ENCODE data around the gene FAM193A. TPM values are rescaled to one million over a fixed set of nuclear protein-coding genes. Genes with fewer than 3 reads are reported as not detected.

FAM193A gene
- total RNA-seq, 6 experiments from 2014 or later = 8.5 to 12.3 (median 9.7) TPM

DNA sequence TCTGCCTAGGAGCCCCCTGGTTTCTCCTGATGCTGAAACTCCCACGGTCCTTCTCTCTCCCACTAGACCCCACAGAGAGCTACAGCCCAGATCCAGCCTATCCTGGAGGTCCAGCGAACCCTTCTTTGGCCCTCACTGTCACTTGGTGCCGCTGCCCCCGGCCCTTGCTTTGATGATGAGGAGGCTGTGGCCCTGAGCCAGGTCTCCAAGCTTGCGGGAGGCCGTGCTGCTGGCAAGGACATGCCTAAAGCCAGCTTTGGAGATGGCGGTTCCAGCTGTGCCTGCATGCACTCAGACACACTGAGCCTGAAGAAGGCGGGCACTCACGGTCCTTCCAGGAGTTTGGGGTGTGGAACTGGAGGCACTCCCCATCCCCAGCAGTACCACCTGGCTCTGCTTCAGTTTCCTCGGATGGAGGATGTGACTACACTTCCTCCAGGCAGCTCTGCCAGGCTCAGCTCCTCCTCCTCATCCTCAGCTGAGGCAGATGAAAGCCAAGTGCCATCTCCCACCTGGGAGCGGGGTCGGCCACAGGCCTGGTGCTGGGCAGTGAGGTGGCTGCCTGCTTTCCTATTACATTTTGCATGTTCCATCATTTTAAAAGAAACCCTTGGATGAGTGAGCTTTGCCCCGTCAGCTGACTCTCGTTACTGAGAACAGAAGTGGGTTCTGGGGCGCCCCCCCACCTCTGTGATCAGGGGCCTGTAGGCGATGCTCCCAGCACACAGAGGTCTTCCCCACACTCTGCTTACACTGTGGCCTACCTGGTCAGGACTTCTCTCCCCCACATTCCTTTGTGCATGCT is 210.6 kb downstream of the FAM193A start:
- Histone ChIP-seq H3K27ac (peak overlapping the region in 1 of 3 donors; percentile 63), H3K4me1 (no peaks in the 10 kb centered on the region), H3K36me3 (peaks cover 2 to 51% (median 27%) of the 10 kb centered on the region in 4 donors), H3K9me3 (no peaks in the 10 kb centered on the region), H3K4me3 (no peak overlapping the region), H3K27me3 (no peaks in the 10 kb centered on the region)
- 59% methylated on average over 5 of the region's 16 CpGs for WGBS (ENCODE audit: insufficient coverage, low coverage, low lambda C conversion rate, missing lambda C conversion rate)
- intact Hi-C loops (cut with DNase I) = no loop called here
- DNase-seq (peak in 2 of 3 donors; percentile 33 to 50), ATAC-seq (no peak)
- no peak for TF ChIP-seq POLR2A (IDR thresholded peaks at IDR 0.05)
- TF ChIP-seq, protein P1, sequence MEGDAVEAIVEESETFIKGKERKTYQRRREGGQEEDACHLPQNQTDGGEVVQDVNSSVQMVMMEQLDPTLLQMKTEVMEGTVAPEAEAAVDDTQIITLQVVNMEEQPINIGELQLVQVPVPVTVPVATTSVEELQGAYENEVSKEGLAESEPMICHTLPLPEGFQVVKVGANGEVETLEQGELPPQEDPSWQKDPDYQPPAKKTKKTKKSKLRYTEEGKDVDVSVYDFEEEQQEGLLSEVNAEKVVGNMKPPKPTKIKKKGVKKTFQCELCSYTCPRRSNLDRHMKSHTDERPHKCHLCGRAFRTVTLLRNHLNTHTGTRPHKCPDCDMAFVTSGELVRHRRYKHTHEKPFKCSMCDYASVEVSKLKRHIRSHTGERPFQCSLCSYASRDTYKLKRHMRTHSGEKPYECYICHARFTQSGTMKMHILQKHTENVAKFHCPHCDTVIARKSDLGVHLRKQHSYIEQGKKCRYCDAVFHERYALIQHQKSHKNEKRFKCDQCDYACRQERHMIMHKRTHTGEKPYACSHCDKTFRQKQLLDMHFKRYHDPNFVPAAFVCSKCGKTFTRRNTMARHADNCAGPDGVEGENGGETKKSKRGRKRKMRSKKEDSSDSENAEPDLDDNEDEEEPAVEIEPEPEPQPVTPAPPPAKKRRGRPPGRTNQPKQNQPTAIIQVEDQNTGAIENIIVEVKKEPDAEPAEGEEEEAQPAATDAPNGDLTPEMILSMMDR (IDR thresholded peaks at IDR 0.05) = no peak

- Histone ChIP-seq H3K9me3 (no peaks in the 10 kb centered on the region), H3K4me1 (no peaks in the 10 kb centered on the region), H3K36me3 (peaks cover 0 to 18% (median 9%) of the 10 kb centered on the region in 4 donors), H3K4me3 (no peak overlapping the region), H3K27ac (no peak overlapping the region), H3K27me3 (no peaks in the 10 kb centered on the region)
- DNase-seq = peak in 1 of 3 donors; percentile 49
- TF ChIP-seq, protein P1 (IDR thresholded peaks at IDR 0.05) = no peak
- no peak for TF ChIP-seq POLR2A (IDR thresholded peaks at IDR 0.05)
- intact Hi-C loops (cut with DNase I) = no loop called here
- 86% methylated on average over 7 of the region's 19 CpGs for WGBS (ENCODE audit: insufficient coverage, low coverage, low lambda C conversion rate, missing lambda C conversion rate)
- ATAC-seq = no peak
Measured at GRCh38 chr4:2750719-2751605, 214.5 kb downstream of the FAM193A start.

GRCh38 chr4:2753436-2753835 is 217.0 kb downstream of the FAM193A start:
- no peak for TF ChIP-seq POLR2A (IDR thresholded peaks at IDR 0.05)
- TF ChIP-seq, protein P1 (IDR thresholded peaks at IDR 0.05) = no peak
- intact Hi-C loops (cut with DNase I) = no loop called here
- ATAC-seq = no peak
- Histone ChIP-seq H3K27me3 (no peaks in the 10 kb centered on the region), H3K4me3 (no peak overlapping the region), H3K9me3 (no peaks in the 10 kb centered on the region), H3K27ac (no peak overlapping the region), H3K36me3 (no peaks in the 10 kb centered on the region), H3K4me1 (peaks cover 0 to 4% (median 0%) of the 10 kb centered on the region in 4 donors)
- WGBS (ENCODE audit: insufficient coverage, low coverage, low lambda C conversion rate, missing lambda C conversion rate) = 100% methylated on average over 2 of the region's 4 CpGs
- no peak for DNase-seq

- peak overlapping the region in 2 of 3 donors; percentile 67 to 83 for H3K27ac ChIP-seq
- intact Hi-C loops (cut with DNase I) = no loop called here
Measured at GRCh38 chr4:2754848-2755819, 218.7 kb downstream of the FAM193A start.

More at GRCh38 chr4:2754848-2755819, 218.7 kb downstream of the FAM193A start:
- TF ChIP-seq, protein P1 (IDR thresholded peaks at IDR 0.05) = no peak
- TF ChIP-seq POLR2A (IDR thresholded peaks at IDR 0.05) = no peak
- Histone ChIP-seq H3K4me1 (peaks cover 0 to 4% (median 0%) of the 10 kb centered on the region in 4 donors), H3K36me3 (no peaks in the 10 kb centered on the region), H3K27me3 (no peaks in the 10 kb centered on the region), H3K9me3 (no peaks in the 10 kb centered on the region), H3K4me3 (peak overlapping the region; percentile 76 to 97 (median 89))
- peak in 1 of 3 donors; percentile 31 for DNase-seq
- 52% methylated on average over 18 of the region's 23 CpGs for WGBS (ENCODE audit: insufficient coverage, low coverage, low lambda C conversion rate, missing lambda C conversion rate)
- ATAC-seq = peak in 1 of 4 donors; percentile 3

Data from right lobe of liver (tissue), 6 donors.